GM19324 (cell line): Measurements from ENCODE around the gene ADARB2.
"Not testable (repeated sequence)": the region's sequence is repeated elsewhere in the genome, so short reads cannot be mapped to it uniquely, and the experiment has no call there.

Experiments
- ATAC-seq: cut with Tn5 transposase; IDR thresholded peaks from one replicate; pipeline ENCODE4 v1.9.1; 2021; ENCODE audit warnings: mild to moderate bottlenecking, moderate library complexity; ENCODE audit not compliant: unreplicated experiment, low FRiP score

The ADARB2 gene

DNA sequence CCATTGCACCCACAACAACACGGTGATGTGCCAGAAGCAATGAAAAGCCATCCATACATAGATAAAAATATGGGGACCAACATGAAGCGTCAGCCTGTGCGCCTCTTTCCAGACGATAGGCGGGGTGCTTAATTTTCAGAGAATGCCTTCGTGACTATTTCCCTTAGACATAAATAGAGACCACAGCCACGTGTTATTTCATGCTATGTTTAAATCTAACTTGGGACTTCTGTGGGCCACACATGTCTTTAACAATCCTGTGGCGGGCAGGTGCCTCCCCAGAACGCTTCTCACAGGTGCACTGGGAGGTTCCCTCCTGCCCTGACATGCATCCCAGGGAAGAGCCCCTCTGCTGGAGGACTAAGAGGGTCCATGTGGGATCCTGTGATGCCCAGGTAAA, 259.7 kb downstream of the ADARB2 start:
- ATAC-seq = no peak

DNA sequence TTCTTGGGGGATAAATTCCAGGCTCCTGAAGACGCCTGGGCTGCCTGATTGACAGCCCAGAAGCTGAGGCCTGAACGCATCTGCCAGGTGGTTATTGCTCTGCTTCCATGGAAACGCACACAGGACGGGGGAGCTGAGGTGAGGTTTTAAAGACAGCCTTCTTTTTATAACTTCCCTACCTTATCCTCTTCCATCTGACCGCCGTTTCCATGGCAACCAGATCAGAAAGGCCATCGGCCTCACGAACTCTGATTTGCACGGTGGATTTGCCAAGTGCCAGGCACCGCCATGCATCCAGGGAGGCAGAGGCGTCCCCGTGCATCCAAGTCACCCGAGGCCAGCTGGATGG, 260.9 kb downstream of the ADARB2 start:
- ATAC-seq = no peak

DNA sequence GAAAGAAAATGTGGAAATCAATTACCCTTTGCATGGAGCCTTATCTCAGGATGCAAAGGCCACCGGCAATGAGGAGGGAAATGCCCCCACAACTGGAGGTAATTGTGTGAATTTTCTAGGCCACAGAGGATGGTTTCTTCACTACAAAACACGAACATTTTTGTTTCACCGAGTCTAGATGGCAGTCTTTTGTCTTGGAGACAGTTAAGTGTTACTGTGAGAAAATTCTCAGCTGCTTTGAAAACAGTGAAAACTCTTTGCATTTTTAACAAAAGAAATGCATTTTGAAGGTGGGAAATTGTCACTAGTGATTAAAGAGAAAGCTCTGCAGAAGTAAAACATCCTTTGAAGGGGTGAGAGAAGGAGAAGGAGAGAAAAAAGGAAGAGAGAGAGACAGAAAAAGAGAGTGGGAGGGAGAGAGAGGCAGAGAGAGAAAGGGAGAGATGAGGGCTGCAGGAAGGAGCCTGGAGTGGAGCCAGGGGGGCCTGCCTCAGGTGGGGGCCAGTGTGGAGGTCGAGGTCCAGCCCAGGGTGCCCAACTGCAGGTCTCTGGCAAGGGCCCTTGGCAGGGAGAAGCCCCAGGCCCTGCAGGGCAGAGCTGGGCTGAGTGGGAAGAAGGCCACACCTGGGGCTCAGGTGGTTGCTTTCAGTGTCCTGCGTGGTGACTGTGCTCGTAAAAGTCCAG, 261.4 kb downstream of the ADARB2 start:
- no peak for ATAC-seq

DNA sequence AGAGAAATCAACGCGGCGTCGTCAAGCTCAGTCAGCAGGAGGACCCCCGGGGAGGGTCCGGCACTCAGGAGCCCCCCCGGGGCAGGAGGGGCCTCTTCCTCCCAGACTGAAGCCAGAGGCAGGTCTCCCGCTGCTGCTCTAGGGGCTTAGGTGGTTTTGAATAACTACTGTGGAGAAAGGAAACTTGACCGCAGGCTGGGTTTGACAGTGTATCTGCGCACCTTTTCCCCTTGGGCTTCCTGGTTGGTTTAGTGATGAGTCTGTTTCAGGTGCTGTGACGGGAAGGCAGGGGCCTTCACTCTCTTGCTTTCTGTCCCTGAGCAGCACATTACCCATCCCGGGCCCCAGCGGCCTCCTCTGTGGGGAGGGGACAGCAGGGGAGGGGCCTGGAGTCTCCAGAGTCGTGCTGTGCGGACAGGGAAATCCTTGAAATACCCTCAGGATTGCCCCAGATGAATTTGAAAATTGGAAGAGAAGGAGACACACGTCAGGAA, 262.2 kb downstream of the ADARB2 start:
- ATAC-seq = no peak

DNA sequence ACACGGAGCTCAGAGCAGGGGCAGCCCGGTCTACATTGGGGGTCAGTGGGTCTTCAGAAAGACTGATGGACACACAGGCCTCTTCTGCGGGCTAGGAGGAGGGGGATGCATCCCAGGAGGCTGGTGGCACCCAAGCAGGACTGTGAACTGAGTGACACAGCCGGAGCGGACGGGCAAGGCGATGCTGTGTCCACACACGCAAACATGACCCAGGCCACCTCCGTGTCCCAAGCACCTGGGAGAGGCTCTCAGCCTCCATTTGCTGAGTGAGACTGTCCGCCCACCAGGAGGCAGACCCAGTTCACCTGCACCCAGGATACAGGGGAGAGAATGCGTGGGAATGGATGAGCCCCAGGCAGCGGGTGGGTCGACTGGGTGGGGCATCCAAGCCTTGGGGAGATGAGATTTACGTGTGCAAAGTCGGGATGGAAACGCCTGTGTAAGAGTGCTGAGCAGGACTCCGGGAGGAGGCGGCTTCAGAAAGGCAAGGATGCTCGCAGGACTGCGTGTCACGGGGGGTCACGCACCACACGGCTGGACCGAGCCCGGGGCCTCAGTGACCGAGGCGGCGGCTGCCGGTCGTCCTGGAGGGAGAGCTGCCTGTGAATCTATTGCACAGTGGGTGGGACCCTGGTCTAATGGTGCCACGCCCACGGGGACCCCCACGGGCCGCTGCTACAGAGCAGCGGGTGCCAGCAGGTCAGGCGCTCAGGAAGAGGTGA, 262.8 kb downstream of the ADARB2 start:
- no peak for ATAC-seq

DNA sequence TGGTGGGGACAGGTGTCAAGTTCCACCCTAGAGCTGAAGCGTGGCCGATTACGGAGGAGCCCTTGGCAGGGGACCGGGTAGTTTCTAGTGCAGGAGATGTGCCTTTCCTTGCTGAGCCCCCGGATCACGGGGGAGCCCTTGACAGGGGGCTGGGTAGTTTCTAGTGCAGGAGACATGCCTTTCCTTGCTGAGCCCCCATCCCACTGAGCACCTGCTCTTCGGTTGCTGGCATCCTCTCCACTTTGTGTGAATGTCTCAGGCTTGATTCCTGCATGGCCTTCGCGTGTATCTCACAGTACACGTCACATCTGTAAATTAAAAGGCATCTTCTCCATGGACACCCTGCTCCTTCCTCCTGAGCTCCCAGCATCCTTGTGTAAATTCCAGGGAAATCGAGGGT, 263.5 kb downstream of the ADARB2 start:
- no peak for ATAC-seq

DNA sequence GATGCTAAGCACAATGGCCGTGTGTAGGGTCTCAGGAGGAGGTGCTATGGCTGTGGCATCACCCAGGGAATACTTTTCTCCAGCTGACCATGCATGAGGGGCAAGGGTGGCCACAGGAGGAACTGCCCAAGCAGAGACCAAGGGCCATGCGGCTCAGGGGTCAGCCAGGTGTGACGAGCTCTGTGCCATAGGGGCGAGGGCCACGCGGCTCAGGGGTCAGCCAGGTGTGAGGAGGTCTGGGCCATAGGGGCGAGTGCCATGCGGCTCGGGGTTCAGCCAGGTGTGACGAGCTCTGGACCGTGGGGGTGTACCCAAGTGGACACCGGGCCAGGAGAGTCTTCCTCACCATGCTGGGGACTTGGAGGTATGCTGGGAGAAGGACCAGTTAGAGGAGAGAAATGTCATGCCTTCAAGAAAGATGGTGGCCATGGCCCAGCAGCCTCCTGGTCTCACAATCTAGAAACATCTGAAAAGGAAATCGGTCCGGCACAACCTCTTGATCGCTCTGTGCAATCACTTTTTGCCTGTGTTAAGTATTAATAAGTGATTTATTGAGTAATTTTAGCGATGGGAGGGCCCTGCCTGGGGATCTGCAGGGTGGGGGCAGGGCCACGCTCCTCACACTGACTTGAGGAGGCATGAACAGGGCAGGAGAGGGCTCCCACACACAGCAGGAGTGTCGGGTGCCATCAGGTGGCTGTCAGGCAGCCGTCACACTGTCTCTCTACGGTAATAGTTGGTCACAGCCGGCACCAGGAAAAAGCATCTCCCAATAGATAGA, 265.0 kb downstream of the ADARB2 start:
- no peak for ATAC-seq

DNA sequence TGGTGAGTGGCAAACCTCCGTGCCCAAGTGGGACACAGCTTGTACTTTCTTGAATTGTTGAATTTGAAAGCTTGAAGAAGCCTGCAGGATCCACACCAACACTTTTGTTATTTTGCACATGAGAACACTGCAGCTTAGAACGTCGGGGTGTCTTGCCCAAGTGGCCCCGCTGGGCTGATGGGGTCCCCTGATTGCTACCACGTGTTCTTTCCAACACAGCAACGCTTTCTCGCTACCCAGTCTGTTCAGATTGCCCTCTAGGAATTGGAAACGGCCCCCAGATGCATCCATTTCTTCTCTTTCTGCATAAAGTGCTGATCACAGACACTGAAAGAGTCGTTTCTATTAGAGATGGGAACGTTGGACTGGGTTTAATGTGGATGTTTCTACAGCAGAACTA, 268.5 kb downstream of the ADARB2 start:
- ATAC-seq = no peak

DNA sequence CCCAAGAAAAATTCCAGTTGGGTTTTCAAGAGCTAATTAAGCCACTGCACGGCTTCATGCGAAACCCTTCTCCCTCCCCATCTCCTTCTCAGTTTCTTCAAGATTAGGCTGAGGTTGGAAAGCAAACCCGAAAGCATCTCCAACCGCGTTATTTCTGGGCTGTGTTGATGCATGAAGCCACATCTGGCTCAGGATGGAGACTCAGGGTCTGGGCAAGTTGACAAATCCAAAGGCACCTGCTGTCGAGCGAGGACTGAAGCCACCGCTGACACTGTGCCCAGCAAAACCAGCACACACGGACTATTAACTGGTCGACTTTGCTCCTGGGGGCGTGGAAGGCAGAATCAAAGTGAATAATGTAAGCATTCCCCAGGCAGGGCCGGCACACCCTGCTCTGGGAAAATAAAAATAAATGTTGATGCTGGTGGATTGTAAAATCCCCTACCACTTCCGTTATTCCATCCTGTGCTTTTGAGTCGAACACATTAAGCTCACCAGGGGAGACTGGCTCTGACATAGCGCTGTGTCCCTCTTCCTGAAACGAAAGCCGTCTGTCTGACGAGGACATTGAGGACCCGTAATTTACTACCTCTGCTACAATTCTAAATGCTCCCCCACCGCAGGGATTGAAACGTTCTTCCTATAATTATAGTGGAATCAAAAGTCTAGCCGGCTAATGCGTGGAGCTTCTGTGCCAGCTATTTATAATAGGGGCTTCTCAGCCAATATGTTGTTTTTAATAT, 269.8 kb downstream of the ADARB2 start:
- ATAC-seq = no peak

DNA sequence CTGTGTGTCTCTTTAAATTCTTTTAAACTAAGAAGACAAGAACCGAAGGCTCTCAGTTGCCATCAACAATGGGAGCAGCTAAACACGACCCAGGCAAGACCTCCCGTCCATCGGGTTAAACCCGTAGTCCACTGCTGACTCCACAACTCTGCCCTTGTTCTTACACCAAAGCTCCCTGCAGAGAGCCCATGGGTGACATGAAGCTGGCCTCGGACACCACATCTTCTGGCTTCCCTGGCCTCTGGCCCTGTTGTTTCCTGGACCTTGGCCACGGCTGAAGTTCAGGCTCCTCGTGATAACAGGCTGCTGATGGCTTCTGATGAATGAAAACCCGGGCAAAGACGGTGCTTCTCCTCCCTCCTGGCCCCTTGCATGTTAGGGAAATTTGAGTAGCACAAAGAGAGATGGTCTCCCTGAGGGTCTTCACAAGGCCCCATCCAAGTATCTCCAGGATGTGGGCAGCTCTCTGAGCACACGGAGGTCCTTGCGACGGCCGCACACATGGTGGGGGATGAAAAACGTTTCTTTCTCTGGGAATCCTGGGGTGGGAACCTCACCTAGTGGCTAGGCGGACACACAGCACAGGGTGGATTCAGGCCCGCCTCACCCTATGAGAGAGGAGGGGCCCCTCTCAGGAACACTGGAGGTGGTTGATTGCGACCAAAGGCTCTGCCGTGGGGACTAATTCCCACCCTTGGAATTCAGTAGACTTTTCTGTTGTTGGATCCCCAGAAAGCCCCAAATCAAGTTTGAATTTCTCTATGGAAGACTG, 271.1 kb downstream of the ADARB2 start:
- ATAC-seq = no peak

DNA sequence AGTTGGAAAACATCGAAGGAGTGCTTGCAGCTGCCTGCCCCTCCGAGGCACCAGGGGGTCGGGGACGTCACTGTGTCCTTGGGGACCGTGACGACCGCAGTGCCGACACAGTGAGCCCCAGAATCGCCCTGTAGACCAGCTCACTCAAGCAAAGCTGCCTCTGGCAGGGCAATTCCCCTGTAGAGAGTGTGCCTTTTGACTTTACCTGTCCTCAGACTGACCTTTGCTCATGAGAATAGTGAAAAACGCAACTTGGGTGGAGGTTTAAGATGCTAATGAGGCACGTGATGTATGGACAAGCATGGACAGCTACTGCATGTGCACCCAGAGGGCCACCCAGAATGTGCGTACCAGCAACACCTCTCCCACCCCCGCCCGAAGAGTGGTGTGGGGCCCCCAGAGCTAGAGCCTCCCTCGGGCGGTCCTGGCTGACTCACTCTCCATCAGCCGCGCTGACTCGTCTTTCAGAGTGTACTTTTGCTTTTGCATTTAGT, 271.9 kb downstream of the ADARB2 start:
- ATAC-seq = peak; percentile 66

DNA sequence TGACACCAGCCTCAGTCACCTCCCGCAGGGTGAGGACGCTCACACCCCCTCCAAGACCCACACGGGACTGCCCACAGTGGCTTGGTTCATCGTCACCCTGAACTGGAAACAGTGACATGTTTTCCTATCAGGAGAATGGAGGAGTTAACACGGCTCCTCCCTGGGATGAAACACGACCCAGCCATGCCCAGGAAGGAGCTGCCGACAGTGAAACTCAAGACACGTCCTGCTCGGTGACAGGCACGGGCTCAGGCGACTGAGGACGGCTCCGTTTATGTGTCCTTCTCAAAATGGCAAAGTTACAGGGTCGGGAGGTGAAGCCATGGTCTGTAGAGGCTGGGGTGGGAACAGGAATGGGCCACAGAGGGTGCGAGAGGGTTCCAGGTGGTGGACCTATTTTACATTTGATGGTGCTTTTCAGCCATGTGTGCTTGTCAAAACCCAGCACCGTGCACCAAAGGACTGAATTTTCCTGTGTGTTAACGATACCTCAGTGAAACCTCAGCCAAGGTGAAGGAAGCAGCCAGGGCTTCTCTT, 272.4 kb downstream of the ADARB2 start:
- peak; percentile 7 for ATAC-seq

DNA sequence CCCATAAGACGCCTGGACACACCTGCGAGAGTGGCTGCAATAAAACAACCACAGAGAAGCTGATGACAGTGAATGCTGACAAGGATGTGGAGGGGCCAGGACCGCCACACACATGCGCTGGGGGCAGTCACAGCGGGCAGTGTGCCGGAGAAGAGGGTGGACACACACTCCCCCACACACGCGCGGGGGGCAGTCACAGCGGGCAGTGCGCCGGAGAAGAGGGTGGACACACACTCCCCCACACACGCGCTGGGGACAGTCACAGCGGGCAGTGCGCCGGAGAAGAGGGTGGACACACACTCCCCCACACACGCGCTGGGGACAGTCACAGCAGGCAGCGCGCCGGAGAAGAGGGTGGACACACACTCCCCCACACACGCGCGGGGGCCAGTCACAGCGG, 273.4 kb downstream of the ADARB2 start:
- ATAC-seq = not testable (repeated sequence)

DNA sequence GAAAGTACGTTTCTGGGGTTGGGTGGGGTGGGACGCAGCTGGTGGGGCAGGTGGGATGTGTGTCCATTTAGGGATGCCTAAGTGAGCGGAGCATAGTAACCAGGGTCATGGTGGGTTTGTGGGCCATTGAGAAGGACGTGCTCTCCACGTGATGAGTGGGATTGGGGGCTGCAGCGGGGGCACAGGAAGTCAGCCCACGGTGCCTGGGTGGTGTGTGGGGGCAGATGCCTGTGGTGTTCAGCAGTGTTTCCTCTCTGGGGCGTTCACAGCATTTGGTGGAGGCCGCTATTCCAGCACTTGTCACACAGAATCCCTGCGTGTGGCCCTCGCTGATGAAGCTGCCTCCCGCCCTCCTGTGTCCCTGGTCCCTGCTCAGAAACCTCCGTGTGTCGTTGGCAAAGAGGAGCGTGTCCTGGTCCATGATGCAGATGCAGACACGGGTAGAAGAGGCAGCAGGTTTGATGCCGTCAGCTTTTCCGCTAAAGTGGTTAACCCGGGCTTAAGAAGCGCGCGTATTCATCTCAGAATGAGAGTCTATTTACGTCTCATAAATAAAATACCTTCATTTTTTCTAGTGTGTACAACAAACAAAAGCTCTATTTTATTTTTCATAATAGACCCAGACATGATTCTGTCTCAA, 274.2 kb downstream of the ADARB2 start:
- no peak for ATAC-seq

DNA sequence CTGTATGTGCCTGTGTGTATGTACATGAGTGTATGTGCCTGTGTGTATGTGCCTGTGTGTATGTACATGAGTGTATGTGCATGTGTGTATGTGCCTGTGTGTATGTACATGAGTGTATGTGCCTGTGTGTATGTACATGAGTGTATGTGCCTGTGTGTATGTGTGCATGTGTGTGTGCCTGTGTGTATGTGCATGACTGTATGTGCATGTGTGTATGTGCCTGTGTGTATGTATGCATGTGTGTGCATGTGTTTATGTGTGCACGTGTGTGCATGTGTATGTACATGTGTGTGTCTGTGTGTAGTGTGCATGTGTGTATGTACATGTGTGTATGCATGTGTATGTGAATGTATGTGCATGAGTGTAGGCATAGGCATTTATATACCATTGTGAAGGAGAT, 274.8 kb downstream of the ADARB2 start:
- ATAC-seq = no peak

DNA sequence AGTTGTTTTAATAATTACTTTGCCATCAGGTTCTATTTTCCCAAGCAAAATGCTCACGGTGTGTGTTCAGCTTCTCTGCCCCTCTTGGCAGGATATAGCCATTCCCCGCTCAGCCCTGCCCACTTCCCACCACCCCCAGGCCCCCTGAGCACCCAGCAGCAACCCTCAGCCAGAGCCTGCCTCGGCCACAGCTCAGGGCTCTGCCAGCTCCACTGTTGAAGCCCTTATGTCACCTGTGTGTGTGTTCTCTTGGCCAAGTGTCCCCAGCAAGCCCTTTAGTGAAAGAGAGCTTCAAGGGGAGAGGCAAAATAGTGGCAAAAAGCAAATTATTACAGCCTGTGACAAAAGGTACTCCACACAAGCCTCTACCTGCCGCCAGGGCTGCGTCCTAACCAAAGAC, 275.3 kb downstream of the ADARB2 start:
- no peak for ATAC-seq

DNA sequence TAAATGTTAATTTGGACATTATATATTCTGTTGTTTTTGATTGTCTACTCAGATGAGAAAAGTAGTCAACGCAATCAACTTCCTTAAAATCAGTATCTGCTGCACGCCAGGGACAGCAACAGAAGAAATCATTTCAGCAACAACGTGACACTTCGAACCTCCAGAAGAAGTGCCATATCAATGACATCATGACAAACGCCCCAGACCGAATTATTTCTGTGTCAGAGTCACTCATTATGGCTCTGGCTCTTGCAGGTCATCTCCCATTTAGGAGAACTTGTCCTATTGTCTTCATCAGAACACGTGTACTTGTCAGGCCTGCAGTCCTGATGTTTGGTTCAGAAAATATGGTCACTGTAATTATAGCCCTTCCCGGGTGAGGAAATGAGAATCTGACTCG, 276.3 kb downstream of the ADARB2 start:
- ATAC-seq = no peak

DNA sequence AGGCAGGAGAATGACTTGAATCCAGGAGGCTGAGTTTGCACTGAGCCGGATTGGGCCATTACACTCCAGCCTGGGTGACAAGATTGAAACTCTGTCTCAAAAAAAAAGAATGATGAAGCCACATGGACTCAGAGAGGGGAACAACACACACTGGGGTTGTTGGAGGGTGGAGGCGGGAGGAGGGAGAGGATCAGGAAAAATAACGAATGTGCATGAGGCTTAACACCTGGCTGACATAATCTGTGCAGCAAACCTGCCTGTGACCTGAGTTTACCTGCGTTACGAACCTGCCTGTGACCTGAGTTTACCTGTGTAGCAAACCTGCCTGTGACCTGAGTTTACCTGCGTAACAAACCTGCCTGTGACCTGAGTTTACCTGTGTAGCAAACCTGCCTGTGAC, 277.7 kb downstream of the ADARB2 start:
- ATAC-seq = not testable (repeated sequence)

DNA sequence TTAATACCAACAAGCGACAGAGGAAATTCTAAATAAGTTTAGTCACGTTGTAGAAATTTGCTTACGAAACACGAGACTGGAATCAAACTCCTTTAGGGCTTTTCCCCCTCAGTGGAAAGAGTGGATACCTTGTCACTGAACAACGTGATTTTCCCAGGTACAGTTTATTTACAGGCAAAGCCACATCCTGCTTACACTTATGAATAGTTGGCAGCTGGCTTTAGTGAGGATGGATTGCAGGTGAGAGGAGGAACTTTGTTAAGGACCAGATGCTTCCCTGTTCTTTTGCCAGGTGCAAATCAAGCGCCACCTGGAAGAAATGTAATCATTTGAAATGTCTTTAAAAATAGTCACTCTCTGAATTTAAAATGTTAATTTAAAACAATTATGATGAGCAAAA, 282.4 kb downstream of the ADARB2 start:
- ATAC-seq = no peak
